Ascending aorta (tissue), 2 donors: ENCODE measurements around the gene DCANP1. TPM values are rescaled to one million over a fixed set of nuclear protein-coding genes. Genes with fewer than 3 reads are reported as not detected.

ENCODE experiments used
- DNase-seq, 2 donors: peaks; one replicate each; pipeline ENCODE4 v3.0.0-alpha.2; 2019; ENCODE audit warnings: low spot score in 2 of 2
- H3K27ac ChIP-seq, 2 donors: fragments of 200-600 bp; sonication (generic); one replicate each; pipeline ENCODE4 v1.5.1; 2016 to 2017; ENCODE audit warnings: mild to moderate bottlenecking in 1 of 2
- H3K27me3 ChIP-seq: fragments of 200-600 bp; sonication (generic); one replicate; pipeline ENCODE4 v1.5.1; 2017
- H3K36me3 ChIP-seq, 2 donors: fragments of 200-600 bp; sonication (generic); one replicate each; pipeline ENCODE4 v1.5.1; 2016
- H3K4me1 ChIP-seq, 2 donors: fragments of 200-600 bp; sonication (generic); one replicate each; pipeline ENCODE4 v1.5.1; 2016 to 2017; ENCODE audit warnings: mild to moderate bottlenecking in 1 of 2
- H3K4me3 ChIP-seq, 2 donors: fragments of 200-600 bp; sonication (generic); one replicate each; pipeline ENCODE4 v1.5.1; 2016 to 2017; ENCODE audit warnings: mild to moderate bottlenecking in 1 of 2
- H3K9me3 ChIP-seq, 2 donors: fragments of 200-600 bp; sonication (generic); one replicate each; pipeline ENCODE4 v1.5.1; 2016
- CTCF ChIP-seq, 3 experiments: fragments of 200-600 bp in 2 of 3; fragments of 450-650 bp in 1 of 3; sonication (generic) in 2 of 3; IDR thresholded peaks; one replicate each; pipeline ENCODE4 v1.5.1; 2016 to 2019; ENCODE audit warnings: antibody characterized with exemption in 3 of 3, mild to moderate bottlenecking in 1 of 3, moderate library complexity in 1 of 3
- intact Hi-C: fragments of 100-400 bp; cut with DNase I; formaldehyde crosslinking; loops from one replicate; pipeline ENCODE4 v1.15.1; 2023
- total RNA-seq: library from RNA; depleted of rRNA; stranded (reverse); fragments of >200 nt; gene quantifications from one replicate; pipeline ENCODE4 v1.1.0, GENCODE V29; 2016

Gene DCANP1
- total RNA-seq, 1 donor from 2014 or later: not detected

DNA sequence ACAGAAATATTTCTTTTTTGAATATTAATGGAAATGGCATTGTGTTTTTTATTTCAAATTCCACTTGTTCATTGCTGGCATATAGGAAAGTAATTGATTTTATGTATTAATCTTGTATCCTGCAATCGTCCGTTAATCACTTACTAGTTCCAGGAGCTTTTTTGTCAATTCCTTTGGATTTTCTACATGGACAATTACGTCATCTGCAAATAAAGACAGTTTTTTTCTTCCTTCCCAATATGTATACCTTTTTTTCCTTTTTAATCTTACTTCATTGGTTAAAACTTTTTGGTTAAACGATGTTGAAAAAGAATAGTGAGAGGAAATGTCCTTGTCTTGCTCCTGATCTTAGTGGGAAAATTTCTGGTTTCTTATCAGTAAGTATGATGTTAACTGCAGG lies 6.5 kb upstream of the DCANP1 start:
- H3K27me3 ChIP-seq: no peaks in the 10 kb centered on the region
- peaks cover 3 to 10% of the 10 kb centered on the region in 2 donors for H3K4me1 ChIP-seq
- no peaks in the 10 kb centered on the region for H3K9me3 ChIP-seq
- no peak for TF ChIP-seq CTCF (IDR thresholded peaks at IDR 0.05)
- intact Hi-C loops: no loop called here
- H3K27ac ChIP-seq: no peak overlapping the region
- DNase-seq: no peak
- H3K4me3 ChIP-seq: no peak overlapping the region
- no peaks in the 10 kb centered on the region for H3K36me3 ChIP-seq

DNA sequence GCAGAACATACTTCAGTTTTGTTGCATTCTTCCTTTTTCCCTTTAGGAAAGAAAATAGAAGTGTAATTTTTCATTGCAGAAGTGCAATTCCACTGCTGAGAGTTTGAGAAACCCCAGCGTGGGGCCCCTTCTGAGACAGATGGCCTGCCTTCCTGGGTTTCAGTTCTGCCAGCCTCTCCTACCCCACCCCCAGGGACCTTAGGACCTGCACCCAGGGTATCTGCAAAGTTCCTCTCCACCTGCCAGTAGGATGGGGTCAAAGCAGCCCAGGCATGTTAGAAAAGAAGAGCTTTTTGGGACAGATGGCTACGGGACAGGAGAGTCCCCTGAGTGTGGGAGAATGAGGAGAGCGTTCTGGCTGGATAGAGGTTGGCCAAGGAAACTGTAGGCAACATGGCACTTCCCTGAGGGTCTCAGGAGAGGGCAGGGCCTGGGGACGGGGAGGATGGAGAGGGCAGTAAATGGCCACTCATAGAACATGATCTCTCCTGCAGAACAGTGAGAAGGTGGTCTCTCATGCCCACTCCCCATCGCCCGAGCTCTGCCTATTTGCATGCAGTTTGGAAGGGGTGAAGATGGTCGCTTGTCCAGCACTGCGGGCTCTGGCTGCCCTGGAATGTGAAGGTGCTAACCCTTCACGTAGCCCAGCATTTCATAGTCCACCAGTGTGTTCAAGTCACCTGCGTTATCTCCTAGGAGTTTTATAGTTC lies 5.3 kb upstream of the DCANP1 start, which contains the start of gene TIFAB:
TSS of gene TIFAB (minus strand) at position 31 of the 710 bp plus-strand sequence. CDS start 2,412 bp downstream, outside the sequence.
- DNase-seq: no peak
- intact Hi-C loops: no loop called here
- Histone ChIP-seq H3K36me3 (no peaks in the 10 kb centered on the region), H3K27me3 (no peaks in the 10 kb centered on the region), H3K9me3 (no peaks in the 10 kb centered on the region), H3K4me1 (no peaks in the 10 kb centered on the region), H3K27ac (no peak within 1 kb of the TSS), H3K4me3 (no peak within 1 kb of the TSS)
- no peak for TF ChIP-seq CTCF (IDR thresholded peaks at IDR 0.05)

DNA sequence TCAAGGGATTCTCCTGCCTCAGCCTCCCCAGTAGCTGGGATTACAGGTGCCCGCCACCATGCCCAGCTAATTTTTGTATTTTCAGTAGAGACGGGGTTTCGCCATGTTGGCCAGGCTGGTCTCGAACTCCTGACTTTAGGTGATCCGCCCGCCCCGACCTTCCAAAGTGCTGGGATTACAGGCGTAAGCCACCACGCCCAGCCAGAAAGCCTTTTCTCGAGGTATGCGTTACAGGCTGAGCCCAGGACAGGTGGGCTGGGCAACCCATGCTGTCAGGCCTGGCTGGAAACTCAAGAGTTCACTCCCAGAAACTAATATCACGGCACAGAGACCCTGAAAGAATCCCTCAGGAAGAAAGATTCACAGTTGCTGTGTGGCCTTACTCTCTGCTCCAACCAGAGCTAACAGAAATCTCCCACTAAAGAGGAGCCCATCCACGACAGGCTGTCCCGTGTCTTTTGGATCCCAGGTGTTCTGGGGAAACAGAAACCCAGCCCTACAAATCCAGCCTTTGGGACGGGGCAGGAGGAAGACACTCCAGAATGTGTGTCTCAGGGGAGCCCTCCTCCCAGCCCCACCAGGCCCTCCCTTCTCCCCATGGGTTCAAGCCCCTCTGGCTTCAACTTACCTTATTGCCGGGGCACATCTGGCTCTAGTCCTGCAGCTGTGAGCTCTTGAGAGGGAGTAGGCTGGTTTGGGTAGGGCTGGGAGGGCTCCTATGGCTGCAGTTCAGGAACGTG lies 4.6 kb upstream of the DCANP1 start:
- Histone ChIP-seq H3K27ac (no peak overlapping the region), H3K4me3 (no peak overlapping the region), H3K9me3 (no peaks in the 10 kb centered on the region), H3K27me3 (no peaks in the 10 kb centered on the region), H3K4me1 (no peaks in the 10 kb centered on the region), H3K36me3 (no peaks in the 10 kb centered on the region)
- intact Hi-C loops: no loop called here
- TF ChIP-seq CTCF (IDR thresholded peaks at IDR 0.05): no peak
- DNase-seq: peak in 1 of 2 donors; percentile 53

- no peak for TF ChIP-seq CTCF (IDR thresholded peaks at IDR 0.05)
- no peaks in the 10 kb centered on the region for H3K4me1 ChIP-seq
- intact Hi-C loops: no loop called here
- H3K27ac ChIP-seq: no peak overlapping the region
- no peaks in the 10 kb centered on the region for H3K9me3 ChIP-seq
- no peak overlapping the region for H3K4me3 ChIP-seq
- no peak for DNase-seq
- H3K27me3 ChIP-seq: no peaks in the 10 kb centered on the region
- no peaks in the 10 kb centered on the region for H3K36me3 ChIP-seq
Observed at GRCh38 chr5:135450952-135451351, 3.8 kb upstream of the DCANP1 start.

GRCh38 chr5:135450336-135450735 lies 3.2 kb upstream of the DCANP1 start:
- Histone ChIP-seq H3K36me3 (no peaks in the 10 kb centered on the region), H3K9me3 (no peaks in the 10 kb centered on the region), H3K27ac (no peak overlapping the region), H3K4me3 (no peak overlapping the region), H3K4me1 (no peaks in the 10 kb centered on the region), H3K27me3 (no peaks in the 10 kb centered on the region)
- TF ChIP-seq CTCF (IDR thresholded peaks at IDR 0.05): no peak
- peak in 1 of 2 donors; percentile 40 for DNase-seq
- intact Hi-C loops: no loop called here
